CD4-positive, alpha-beta memory T cell (primary cell): ENCODE measurements around the gene ZDHHC11. TPM values are rescaled to one million over a fixed set of nuclear protein-coding genes. Genes with fewer than 3 reads are reported as not detected.
A peak's percentile ranks its signal among the peaks of the same experiment; 100 is the strongest.

Experiments
- CTCF ChIA-PET: fragments of 350-600 bp; sonication (Branson Sonifier 250); formaldehyde crosslinking; loops from one replicate; lab custom pipeline; 2021; ENCODE audit warnings: inconsistent platforms; ENCODE audit not compliant: partially characterized antibody; lab: Charles Lee
- POLR2A ChIA-PET: fragments of 350-600 bp; sonication (Branson Sonifier 250); formaldehyde crosslinking; loops from one replicate; lab custom pipeline; 2021; ENCODE audit not compliant: partially characterized antibody; lab: Charles Lee
- DNase-seq, 5 donors: peaks; one replicate each; pipeline versions ENCODE4 v3.0.0 to v3.0.0-alpha.2; 2020 to 2022; ENCODE audit warnings: mixed read lengths in 1 of 5
- H3K27ac ChIP-seq: one replicate; pipeline ENCODE4 v1.7.0; 2013; ENCODE audit warnings: low read depth, low read length
- H3K27me3 ChIP-seq: 2 replicates; pipeline ENCODE4 v1.7.0; 2013; ENCODE audit warnings: mild to moderate bottlenecking, low read length, moderate library complexity; ENCODE audit not compliant: insufficient read depth
- H3K36me3 ChIP-seq: 2 replicates; pipeline ENCODE4 v1.7.0; 2013; ENCODE audit warnings: mild to moderate bottlenecking, low read length, moderate library complexity; ENCODE audit not compliant: insufficient read depth
- H3K4me1 ChIP-seq: 2 replicates; pipeline ENCODE4 v1.7.0; 2013; ENCODE audit warnings: mild to moderate bottlenecking, low read length, moderate library complexity; ENCODE audit not compliant: insufficient read depth
- H3K4me3 ChIP-seq, 2 donors: one replicate each; pipeline ENCODE4 v1.7.0; 2013; ENCODE audit warnings: low read length in 2 of 2, mild to moderate bottlenecking in 1 of 2
- H3K9me3 ChIP-seq, 2 donors: one replicate each; pipeline ENCODE4 v1.7.0; 2013; ENCODE audit warnings: low read length in 2 of 2, control low read depth in 1 of 2; ENCODE audit not compliant: control insufficient read depth in 1 of 2
- H3K27ac Mint-ChIP-seq, 7 donors: one replicate each; pipeline ENCODE4 v1.8.0; 2020 to 2021; ENCODE audit warnings: mixed read lengths in 7 of 7, mild to moderate bottlenecking in 6 of 7, inconsistent platforms in 3 of 7, moderate library complexity in 3 of 7
- H3K27me3 Mint-ChIP-seq, 2 donors: one replicate each; pipeline ENCODE4 v1.8.0; 2020 to 2021; ENCODE audit warnings: mixed read lengths in 2 of 2
- H3K36me3 Mint-ChIP-seq, 2 donors: one replicate each; pipeline ENCODE4 v1.8.0; 2020 to 2021; ENCODE audit warnings: mixed read lengths in 2 of 2, inconsistent platforms in 1 of 2, mild to moderate bottlenecking in 1 of 2
- H3K4me1 Mint-ChIP-seq, 4 donors: one replicate each; pipeline ENCODE4 v1.8.0; 2020 to 2021; ENCODE audit warnings: mixed read lengths in 4 of 4, mild to moderate bottlenecking in 1 of 4
- H3K4me3 Mint-ChIP-seq, 8 donors: one replicate each; pipeline ENCODE4 v1.8.0; 2020 to 2021; ENCODE audit warnings: mixed read lengths in 8 of 8, mild to moderate bottlenecking in 7 of 8, moderate library complexity in 6 of 8, inconsistent platforms in 3 of 8
- H3K9me3 Mint-ChIP-seq, 8 donors: one replicate each; pipeline ENCODE4 v1.8.0; 2020 to 2021; ENCODE audit warnings: mixed read lengths in 8 of 8, mild to moderate bottlenecking in 5 of 8, inconsistent platforms in 3 of 8, moderate library complexity in 1 of 8
- intact Hi-C: fragments of 100-400 bp; cut with micrococcal nuclease; formaldehyde crosslinking; loops from one replicate; pipeline ENCODE4 v1.15.1; 2023
- polyA plus RNA-seq, 2 donors: library from polyadenylated mRNA; unstranded; fragments of 300-500 nt; fragmentation: Illumina TruSeq; gene quantifications; one replicate each; pipeline ENCODE4 v1.2.3, GENCODE V29; 2021
- total RNA-seq, 2 experiments: library from RNA; stranded (reverse); gene quantifications; one replicate each; pipeline ENCODE4 v1.2.3, GENCODE V29; 2021

Gene ZDHHC11
- total and polyA plus RNA-seq, 4 experiments from 2014 or later = 0.28 to 15.3 (median 15.1) TPM; not detected in 1

- DNase-seq = no peak
- no peak overlapping the region for H3K4me3 ChIP-seq
- Mint-ChIP-seq H3K36me3 (peaks cover 0 to 4% of the 10 kb centered on the region in 2 donors), H3K4me1 (peaks cover 11 to 34% (median 23%) of the 10 kb centered on the region in 4 donors), H3K9me3 (no peaks in the 10 kb centered on the region), H3K4me3 (no peak overlapping the region), H3K27me3 (no peaks in the 10 kb centered on the region), H3K27ac (peak overlapping the region; percentile 23 to 97 (median 63))
- intact Hi-C loops = loop anchor here (2.0 kb wide), 2 partner anchors 25 to 87 kb away; partner anchors contain the start of gene ZDHHC11B
- H3K9me3 ChIP-seq = no peaks in the 10 kb centered on the region
- H3K27me3 ChIP-seq = no peaks in the 10 kb centered on the region
- ChIA-PET CTCF (interaction anchor here (1.5 kb wide), 1 partner anchor 90 kb away, joined by 5 read pairs; no protein-coding TSS in a partner anchor), POLR2A (no interaction called here)
- H3K4me1 ChIP-seq = peaks cover 27% of the 10 kb centered on the region
- H3K27ac ChIP-seq = no peak overlapping the region
- no peaks in the 10 kb centered on the region for H3K36me3 ChIP-seq
Observed at GRCh38 chr5:759781-760362, 90.9 kb downstream of the ZDHHC11 start.

GRCh38 chr5:759111-759751 lies 91.6 kb downstream of the ZDHHC11 start:
- peak overlapping the region in 1 of 2 donors; percentile 34 for H3K4me3 ChIP-seq
- Mint-ChIP-seq H3K4me3 (peak overlapping the region; percentile 82 to 88 (median 86)), H3K27ac (peak overlapping the region; percentile 93 to 100 (median 97)), H3K4me1 (peaks cover 13 to 38% (median 25%) of the 10 kb centered on the region in 4 donors), H3K27me3 (no peaks in the 10 kb centered on the region), H3K36me3 (peaks cover 0 to 4% of the 10 kb centered on the region in 2 donors), H3K9me3 (no peaks in the 10 kb centered on the region)
- peak overlapping the region; percentile 65 for H3K27ac ChIP-seq
- intact Hi-C loops = loop anchor here (2.0 kb wide), 2 partner anchors 26 to 88 kb away; partner anchors contain the start of gene ZDHHC11B
- DNase-seq = peak; percentile 78 to 92 (median 88)
- no peaks in the 10 kb centered on the region for H3K27me3 ChIP-seq
- ChIA-PET POLR2A (interaction anchor here (0.6 to 1.4 kb wide), 2 partner anchors 18 to 285 kb away, joined by 3 to 4 read pairs; no protein-coding TSS in a partner anchor), CTCF (interaction anchor here (1.4 to 2.1 kb wide), 4 partner anchors 18 to 382 kb away, joined by 3 to 5 read pairs (median 4); no protein-coding TSS in a partner anchor)
- no peaks in the 10 kb centered on the region for H3K9me3 ChIP-seq
- H3K36me3 ChIP-seq = no peaks in the 10 kb centered on the region
- peaks cover 27% of the 10 kb centered on the region for H3K4me1 ChIP-seq

DNA sequence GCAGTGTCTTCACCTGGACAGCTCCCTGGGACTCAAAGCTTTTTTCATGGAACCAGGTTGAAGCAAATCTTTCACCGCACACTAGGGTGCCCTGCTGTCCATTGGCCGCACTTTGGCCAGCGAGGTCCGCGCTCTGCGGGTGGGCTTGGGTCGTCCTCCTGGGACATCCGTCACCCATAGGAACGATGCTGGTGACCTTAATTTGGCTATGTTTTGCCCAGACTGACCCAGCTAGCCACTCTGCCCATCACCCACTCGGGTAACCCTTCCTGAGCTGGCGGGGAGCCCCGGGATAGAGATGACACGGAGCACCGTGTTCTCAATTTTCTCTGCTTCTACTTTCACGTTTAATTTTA lies 92.1 kb downstream of the ZDHHC11 start:
- peak overlapping the region; percentile 93 to 100 (median 97) for H3K27ac Mint-ChIP-seq
- no peak for DNase-seq
- intact Hi-C loops = loop anchor here (2.0 kb wide), 2 partner anchors 26 to 88 kb away; partner anchors contain the start of gene ZDHHC11B

GRCh38 chr5:757931-758697 lies 92.7 kb downstream of the ZDHHC11 start:
- Histone ChIP-seq H3K9me3 (no peaks in the 10 kb centered on the region), H3K4me3 (peak overlapping the region in 1 of 2 donors; percentile 34), H3K27me3 (no peaks in the 10 kb centered on the region), H3K36me3 (no peaks in the 10 kb centered on the region), H3K27ac (peak overlapping the region; percentile 65), H3K4me1 (peaks cover 27% of the 10 kb centered on the region)
- no peaks in the 10 kb centered on the region for H3K9me3 Mint-ChIP-seq
- peak; percentile 48 to 75 (median 56) for DNase-seq
- ChIA-PET CTCF (interaction anchor here (0.6 to 2.1 kb wide), 6 partner anchors 9 to 383 kb away, joined by 3 to 5 read pairs (median 4); no protein-coding TSS in a partner anchor), POLR2A (interaction anchor here (0.8 to 1.4 kb wide), 2 partner anchors 19 to 134 kb away, joined by 4 read pairs; partner anchors contain the start of genes BRD9 and TRIP13)
- H3K36me3 Mint-ChIP-seq = peaks cover 0 to 4% of the 10 kb centered on the region in 2 donors
- peak overlapping the region; percentile 31 to 88 (median 86) for H3K4me3 Mint-ChIP-seq
- peaks cover 13 to 42% (median 27%) of the 10 kb centered on the region in 4 donors for H3K4me1 Mint-ChIP-seq
- H3K27ac Mint-ChIP-seq = peak overlapping the region; percentile 93 to 100 (median 97)
- intact Hi-C loops = loop anchor here (2.0 kb wide), 2 partner anchors 27 to 89 kb away; partner anchors contain the start of gene ZDHHC11B
- H3K27me3 Mint-ChIP-seq = no peaks in the 10 kb centered on the region

More for the DNA sequence above, 92.1 kb downstream of the ZDHHC11 start:
- Histone ChIP-seq H3K9me3 (no peaks in the 10 kb centered on the region), H3K4me1 (peaks cover 27% of the 10 kb centered on the region), H3K27ac (peak overlapping the region; percentile 65), H3K27me3 (no peaks in the 10 kb centered on the region), H3K4me3 (peak overlapping the region in 1 of 2 donors; percentile 34), H3K36me3 (no peaks in the 10 kb centered on the region)
- Mint-ChIP-seq H3K4me1 (peaks cover 13 to 42% (median 27%) of the 10 kb centered on the region in 4 donors), H3K36me3 (peaks cover 0 to 4% of the 10 kb centered on the region in 2 donors), H3K4me3 (peak overlapping the region; percentile 82 to 88 (median 86)), H3K9me3 (no peaks in the 10 kb centered on the region), H3K27me3 (no peaks in the 10 kb centered on the region)
- ChIA-PET POLR2A (interaction anchor here (1.4 kb wide), 1 partner anchor 19 kb away, joined by 4 read pairs; no protein-coding TSS in a partner anchor), CTCF (interaction anchor here (0.6 to 2.1 kb wide), 5 partner anchors 8 to 382 kb away, joined by 3 to 5 read pairs (median 4); no protein-coding TSS in a partner anchor)

- DNase-seq = no peak
- ChIA-PET POLR2A (interaction anchor here (0.8 kb wide), 1 partner anchor 135 kb away, joined by 4 read pairs; the partner anchor contains the start of genes BRD9 and TRIP13), CTCF (interaction anchor here (0.8 to 2.1 kb wide), 3 partner anchors 86 to 383 kb away, joined by 3 to 5 read pairs (median 3); no protein-coding TSS in a partner anchor)
- Mint-ChIP-seq H3K27me3 (no peaks in the 10 kb centered on the region), H3K36me3 (peaks cover 0 to 4% of the 10 kb centered on the region in 2 donors), H3K9me3 (no peaks in the 10 kb centered on the region), H3K4me3 (peak overlapping the region in 6 of 8 donors; percentile 24 to 70 (median 34)), H3K4me1 (peaks cover 13 to 42% (median 27%) of the 10 kb centered on the region in 4 donors), H3K27ac (peak overlapping the region; percentile 82 to 97 (median 93))
- H3K36me3 ChIP-seq = no peaks in the 10 kb centered on the region
- peaks cover 27% of the 10 kb centered on the region for H3K4me1 ChIP-seq
- H3K9me3 ChIP-seq = no peaks in the 10 kb centered on the region
- peak overlapping the region; percentile 65 for H3K27ac ChIP-seq
- intact Hi-C loops = no loop called here
- no peaks in the 10 kb centered on the region for H3K27me3 ChIP-seq
- no peak overlapping the region for H3K4me3 ChIP-seq
Observed at GRCh38 chr5:757346-757930, 93.3 kb downstream of the ZDHHC11 start.

DNA sequence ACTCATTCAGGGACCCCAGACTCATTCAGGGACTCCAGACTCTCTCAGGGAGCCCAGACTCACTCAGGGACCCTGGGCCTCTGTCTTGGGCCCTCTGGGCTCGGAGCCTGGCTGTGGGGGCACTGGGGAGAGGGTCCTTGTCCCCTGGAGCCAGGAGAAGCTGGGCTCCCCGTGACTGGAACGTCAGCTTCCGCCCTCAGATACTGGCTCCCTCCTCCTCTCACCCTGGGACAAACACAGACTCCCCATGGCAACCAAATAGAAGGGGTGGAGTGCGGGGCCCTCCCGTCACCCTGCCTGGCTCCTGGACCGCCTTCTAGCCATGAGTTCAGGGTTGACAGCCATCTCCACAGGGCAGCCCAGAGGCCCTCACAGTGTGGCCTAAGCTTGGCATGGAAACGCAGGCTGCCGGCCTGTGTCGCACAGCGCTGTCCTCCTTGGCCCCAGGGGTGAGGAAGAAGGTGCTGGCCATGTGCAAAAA lies 93.9 kb downstream of the ZDHHC11 start:
- H3K4me1 ChIP-seq = peaks cover 27% of the 10 kb centered on the region
- Mint-ChIP-seq H3K4me3 (peak overlapping the region in 2 of 8 donors; percentile 20 to 32), H3K4me1 (peaks cover 13 to 40% (median 27%) of the 10 kb centered on the region in 4 donors), H3K27me3 (no peaks in the 10 kb centered on the region), H3K9me3 (no peaks in the 10 kb centered on the region), H3K36me3 (peaks cover 0 to 4% of the 10 kb centered on the region in 2 donors), H3K27ac (peak overlapping the region; percentile 72 to 97 (median 86))
- no peak overlapping the region for H3K4me3 ChIP-seq
- ChIA-PET POLR2A (no interaction called here), CTCF (no interaction called here)
- no peak overlapping the region for H3K27ac ChIP-seq
- peak in 4 of 5 donors; percentile 22 to 59 (median 46) for DNase-seq
- intact Hi-C loops = no loop called here
- H3K36me3 ChIP-seq = no peaks in the 10 kb centered on the region
- H3K9me3 ChIP-seq = no peaks in the 10 kb centered on the region
- H3K27me3 ChIP-seq = no peaks in the 10 kb centered on the region
